ENCODE results near the gene STON2.

- TF ChIP-seq POLR2A (IDR thresholded peaks at IDR 0.05): no peak
- no peak for TF ChIP-seq EP300 (IDR thresholded peaks at IDR 0.05)
Observed at GRCh38 chr14:81394739-81395138, 5.4 kb downstream of the STON2 start.

Measured in ovary (tissue), 1 donor.